Measurements from ENCODE around the gene IFNA5.

IFNA5 gene

GRCh38 chr9:21305213-21305612 is at the start of gene IFNA5:
Gene IFNA5 (minus strand): TSS chr9:21305313. CDS start chr9:21305256, 57 bp downstream.
- DNase-seq = no peak

DNA sequence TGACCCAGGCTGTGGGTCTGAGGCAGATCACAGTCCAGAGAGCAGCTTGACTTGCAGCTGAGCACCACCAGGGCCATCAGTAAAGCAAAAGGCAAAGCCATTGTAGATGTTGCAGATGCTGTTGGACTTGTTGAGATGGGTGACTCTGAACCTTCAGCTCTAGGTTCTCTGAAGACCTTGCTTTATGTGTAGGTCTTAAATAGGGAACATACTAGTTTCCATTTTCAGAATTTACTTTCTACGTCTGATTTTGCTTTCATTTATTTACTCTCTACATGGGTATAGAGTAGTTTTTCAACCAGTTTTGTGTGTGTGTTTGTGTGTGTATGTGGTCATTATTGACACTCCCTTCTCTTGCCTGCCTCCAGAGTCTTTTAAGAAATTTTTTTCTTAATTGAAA is 45.7 kb upstream of the IFNA5 start, which contains the start of gene IFNA6:
Gene IFNA6 (minus strand): TSS at position 101 of the 400 bp plus-strand sequence. CDS start 0 bp downstream, at position 101.
- DNase-seq = no peak

- DNase-seq = no peak
These were observed 43.4 kb upstream of the IFNA5 start for GRCh38 chr9:21348430-21348970.

DNA sequence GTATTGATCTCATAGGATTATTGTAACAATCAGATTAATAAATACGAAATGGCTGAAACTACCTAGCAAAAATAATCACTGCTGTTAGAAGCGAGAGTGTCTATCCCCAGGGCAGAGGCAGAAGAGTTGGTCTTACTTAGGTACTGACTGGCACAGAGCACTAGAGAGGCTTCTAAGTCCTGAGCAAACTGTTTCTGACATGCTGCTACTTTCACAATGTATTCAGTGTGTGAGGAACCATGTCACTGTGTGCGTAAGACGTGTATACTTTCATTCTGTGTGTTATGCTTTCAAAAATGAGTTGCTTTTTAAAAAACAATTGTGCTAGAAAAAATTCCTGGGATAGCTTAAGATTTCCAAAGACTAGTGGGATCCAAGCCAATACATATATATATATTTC is 35.6 kb upstream of the IFNA5 start:
- DNase-seq = no peak

DNA sequence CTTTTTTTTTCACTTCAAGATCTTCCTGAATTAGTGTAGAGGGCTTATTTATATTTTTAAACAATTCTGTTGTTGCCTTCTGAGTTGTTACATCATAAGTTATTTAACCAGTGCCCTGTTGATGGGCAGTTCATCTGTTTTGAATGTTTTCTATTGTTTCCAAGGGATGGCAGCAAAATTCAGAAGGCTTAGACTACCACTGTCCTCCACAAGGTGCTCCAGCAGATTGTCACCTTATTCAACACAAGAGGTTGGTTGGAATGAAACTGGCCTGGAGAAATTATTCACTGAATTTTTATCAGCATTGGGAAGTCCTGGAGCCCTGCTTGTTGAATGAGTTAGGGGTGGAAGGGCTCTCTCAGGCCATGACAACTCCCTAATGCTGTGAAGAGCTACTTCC is 31.3 kb upstream of the IFNA5 start:
- no peak for DNase-seq

DNA sequence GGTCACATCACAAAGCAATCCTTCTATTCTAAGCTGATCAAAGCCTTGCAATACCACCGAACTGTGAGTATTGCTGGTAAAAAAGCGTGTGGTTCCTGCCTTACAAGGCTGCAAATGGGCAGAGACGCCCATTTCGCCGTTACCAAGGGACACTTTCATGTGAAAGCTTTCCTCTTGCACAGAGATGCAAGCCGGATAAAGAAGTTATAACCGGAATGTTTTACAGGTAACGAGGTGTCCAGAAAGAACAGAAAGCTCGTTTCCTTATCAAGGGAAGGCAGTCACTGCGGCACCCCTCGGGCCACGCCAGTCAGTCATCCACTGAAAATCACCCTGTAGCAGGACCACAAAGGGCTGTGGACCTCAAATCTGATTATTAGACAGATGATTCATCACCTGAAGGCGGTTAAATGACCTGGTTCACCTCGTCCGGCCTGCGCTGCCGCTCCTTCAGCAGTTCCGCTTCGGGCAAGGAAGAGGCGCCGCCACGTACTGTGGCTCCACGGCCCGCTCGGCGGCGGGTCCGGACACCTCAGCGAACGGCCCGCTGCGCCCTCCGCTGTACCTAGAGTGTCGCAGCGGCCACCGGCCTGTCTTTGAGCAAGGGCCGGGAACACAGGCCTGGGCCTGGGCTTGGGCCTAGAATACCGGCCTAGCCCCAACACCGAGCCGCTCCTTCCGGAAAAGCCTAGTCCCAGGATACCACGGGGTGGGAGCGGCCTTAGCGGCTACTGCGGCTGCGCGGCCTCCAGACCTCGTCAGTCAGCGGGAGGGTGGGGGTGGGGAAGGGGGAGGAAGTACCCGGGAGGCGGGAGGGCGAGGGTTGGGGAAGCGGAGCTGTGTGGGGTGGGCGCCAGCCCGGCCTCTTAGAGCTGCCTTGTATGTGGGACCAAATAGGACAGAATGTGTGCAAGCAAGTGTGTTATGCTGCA is 29.9 kb upstream of the IFNA5 start, which contains the start of gene KLHL9:
Gene KLHL9 (minus strand): TSS at position 704 of the 932 bp plus-strand sequence. CDS start 545 bp downstream, at position 159.
- peak; percentile 62 for DNase-seq

DNA sequence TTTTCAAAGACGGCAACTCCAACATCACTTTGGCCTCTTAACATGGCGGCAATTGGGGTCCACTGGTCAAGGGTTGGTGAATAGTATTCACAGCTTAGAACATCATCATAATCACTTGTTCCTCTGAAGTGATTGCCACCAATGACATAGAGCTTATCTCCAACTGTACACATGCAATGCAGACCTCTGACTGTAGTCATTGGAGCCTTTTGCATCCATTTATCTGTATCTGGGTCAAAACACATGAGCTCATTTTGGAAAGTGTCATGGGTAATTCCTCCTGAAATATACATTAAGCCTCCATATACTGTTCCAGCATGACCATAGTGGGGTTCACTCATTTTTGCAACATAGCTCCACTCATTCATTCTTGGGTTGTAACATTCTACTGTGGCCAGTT is 28.1 kb upstream of the IFNA5 start:
- no peak for DNase-seq

GRCh38 chr9:21331676-21332402 is 26.7 kb upstream of the IFNA5 start:
- DNase-seq = peak; percentile 28

DNA sequence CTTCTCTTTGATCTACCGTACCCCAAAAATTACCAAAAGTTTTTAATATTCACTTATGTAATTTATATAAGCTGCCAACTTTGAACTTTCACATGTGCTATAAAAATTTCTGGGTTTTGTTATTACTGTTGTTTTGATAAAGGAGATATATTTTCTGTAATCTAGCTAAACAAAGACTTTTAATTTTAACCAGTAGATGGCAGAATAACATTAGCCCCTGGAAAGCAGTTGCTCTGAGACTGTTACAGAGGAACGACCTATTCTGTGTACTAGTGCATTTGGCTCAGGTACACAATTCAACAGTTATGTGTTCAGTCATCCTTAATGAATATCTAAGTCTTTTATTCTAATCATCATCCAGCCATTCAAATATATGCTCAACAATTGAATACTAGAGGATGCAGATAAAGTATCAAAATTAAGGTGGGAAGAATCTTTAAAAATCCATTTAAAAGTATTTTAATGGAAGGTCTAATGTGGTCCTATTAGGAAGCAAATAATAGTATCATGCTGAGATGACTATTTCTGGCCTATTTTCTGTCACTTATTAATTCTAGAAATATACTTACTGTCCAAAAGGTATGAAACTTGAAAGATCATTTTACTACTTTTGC is 21.5 kb upstream of the IFNA5 start:
- no peak for DNase-seq

GRCh38 chr9:21324047-21324446 is 18.9 kb upstream of the IFNA5 start:
- no peak for DNase-seq

- no peak for DNase-seq
These were observed 17.9 kb upstream of the IFNA5 start for GRCh38 chr9:21322911-21323461.

DNA sequence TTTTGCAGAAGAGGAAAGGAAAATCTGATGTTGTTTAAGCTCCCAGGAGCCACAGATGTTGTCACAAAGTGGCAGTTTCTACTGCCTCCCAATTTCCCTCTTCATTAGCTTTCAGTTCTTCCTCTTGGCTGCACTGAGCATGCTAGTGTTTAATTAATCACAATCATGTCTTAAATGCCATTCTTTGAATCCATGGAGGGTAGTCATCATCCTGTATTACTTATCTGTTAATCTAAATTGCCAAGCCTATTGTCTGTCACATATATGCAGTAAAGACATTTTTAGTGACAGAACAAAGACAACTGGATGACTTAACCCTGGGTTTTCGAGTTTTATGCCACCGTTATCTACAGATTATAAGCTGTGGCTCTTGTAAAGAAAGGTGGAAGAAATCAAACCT is 15.4 kb upstream of the IFNA5 start:
- no peak for DNase-seq

GRCh38 chr9:21317956-21318923 is 13.1 kb upstream of the IFNA5 start:
- DNase-seq = no peak

GRCh38 chr9:21316860-21317259 is 11.7 kb upstream of the IFNA5 start:
- no peak for DNase-seq

DNA sequence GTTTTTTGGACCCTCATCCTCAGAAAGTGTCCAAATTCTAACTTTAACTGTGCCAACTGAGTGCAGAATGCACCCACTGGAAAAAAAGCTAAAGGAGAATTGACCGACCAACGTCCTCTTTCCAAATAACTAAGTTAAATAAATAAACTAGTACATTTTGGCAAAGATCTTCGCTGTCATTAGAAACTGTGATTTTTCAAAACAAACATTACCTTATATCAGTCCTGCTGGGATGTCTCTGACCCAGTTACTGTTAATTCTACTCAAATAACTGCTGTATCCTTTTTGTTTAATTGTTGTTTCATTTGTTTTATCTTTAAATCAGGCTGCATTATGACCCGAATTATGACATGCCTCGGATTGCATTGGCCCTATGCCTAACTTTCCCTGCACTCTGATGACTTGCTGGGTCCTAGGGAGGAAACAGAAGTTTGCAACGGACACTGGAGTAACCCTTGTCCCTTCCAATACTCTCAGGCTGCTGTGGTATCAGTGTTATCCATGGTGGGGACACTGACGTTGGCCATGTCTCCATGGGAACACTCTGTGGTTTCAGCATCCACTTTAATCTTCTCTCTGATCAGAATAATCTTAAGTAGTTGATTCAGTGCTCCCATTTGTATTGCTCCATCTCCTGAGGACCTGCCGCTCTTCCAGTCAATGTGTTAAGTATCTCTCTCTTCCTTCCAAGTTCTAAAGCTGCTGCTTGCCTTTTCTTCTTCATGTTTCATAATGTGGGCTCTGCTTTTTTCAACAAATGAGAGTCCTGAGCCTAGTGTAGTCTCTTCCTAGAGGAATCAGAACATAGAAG is 11.1 kb upstream of the IFNA5 start:
- DNase-seq = no peak

- no peak for DNase-seq
These were observed 9.0 kb upstream of the IFNA5 start for GRCh38 chr9:21314152-21314551.

- no peak for DNase-seq
These were observed 6.8 kb upstream of the IFNA5 start for GRCh38 chr9:21311889-21312288.

- DNase-seq = no peak
These were observed 9.1 kb downstream of the IFNA5 start for GRCh38 chr9:21295992-21296391.

GRCh38 chr9:21294904-21295538 is 10.1 kb downstream of the IFNA5 start:
- DNase-seq = no peak

DNA sequence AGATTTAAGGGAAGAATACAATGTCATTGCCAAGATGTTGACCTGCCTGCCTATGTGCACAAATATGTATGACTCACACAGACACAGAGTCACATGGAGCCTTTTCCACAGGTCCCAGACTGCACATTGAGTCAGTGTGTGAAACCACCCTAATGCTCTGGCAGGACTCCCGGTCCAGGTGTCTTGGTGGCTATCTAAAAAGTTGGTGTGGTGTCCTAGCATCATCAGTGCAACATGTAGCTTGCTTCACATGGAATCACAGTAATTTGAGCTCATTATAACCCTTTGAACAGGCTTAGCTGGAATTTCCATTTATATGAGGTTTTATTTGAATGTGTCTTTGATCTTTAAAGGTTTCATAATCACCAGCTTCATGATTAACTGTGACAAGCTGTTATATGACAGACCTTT is 10.7 kb downstream of the IFNA5 start:
- DNase-seq = peak; percentile 5

All from NCI-H226 (cell line).